ENCODE measurements around the gene LTBP2.

LTBP2 gene

DNA sequence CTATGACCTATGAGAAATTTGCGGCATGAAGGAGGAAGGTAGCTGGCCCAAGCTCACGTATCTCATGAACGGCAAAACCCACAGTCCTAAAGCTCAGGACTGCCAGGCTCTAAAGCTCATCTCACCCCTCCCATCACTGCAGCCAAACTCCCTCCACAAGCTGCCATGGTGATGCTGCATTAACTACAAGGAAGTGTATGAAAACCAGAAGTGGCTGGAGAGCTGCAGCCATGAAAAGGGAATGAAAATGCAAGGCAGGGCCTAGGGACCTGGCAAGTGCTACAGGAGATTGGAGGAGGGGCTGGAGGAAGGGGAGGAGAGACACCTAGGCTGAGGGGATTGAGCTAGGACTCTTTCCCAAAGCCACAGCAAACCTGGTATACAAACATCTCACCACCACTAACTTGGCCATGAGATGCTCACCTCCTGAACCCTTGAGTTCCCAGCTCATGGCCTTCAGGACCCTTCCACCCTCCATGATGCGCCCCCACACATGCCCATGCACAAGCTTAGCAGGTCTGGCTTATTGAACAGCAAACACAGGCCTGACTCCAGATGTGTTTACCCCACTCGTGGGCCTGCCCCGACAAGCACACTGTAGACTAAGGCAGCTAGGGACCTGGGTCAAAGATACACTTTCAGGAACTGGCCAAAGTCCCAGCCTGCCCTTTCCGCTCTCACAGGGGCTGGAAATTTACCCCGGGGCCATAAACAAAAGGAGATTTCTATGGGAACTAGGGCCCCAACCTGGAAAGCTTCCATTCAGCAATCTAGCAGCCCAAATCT, 42.0 kb downstream of the LTBP2 start:
- no peak for DNase-seq

DNA sequence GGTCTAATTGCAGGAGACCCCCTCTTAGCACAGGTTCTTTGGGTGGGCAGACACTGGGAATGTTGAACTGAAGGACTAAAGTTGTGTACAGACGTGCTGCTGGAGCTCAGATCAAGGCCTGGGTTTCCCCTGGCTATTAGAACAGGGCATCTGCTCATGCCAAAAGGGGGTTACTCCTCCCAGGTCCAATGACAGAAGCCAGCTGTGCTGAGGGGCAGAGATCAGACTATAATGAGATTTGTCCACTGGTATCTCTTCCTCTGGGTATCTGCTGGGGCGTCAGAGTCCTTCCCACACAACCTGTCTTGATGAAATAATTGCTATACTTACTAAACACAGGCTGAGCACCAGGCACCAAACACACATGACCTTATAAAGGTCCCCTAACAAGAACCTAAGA, 42.6 kb downstream of the LTBP2 start:
- DNase-seq = no peak

DNA sequence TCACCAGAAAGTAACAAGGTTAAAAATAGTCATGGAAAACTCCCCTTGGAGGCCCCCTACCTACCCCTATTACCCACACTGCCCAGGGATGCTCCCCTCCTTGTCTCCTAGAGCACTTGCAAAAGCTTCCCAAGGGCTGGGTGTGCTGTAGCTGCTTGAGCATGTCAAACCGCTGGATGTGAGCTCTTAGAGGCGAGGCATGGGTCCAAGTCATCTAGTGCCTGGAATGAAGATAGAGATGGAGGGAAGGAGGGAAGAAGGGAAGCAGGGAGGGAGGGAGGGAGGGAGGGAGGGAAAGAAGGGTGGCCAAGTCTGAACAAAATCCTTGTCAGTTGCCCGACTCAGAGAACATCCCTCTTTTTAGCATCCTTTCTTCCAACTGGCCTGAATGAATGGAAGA, 43.1 kb downstream of the LTBP2 start:
- no peak for DNase-seq

DNA sequence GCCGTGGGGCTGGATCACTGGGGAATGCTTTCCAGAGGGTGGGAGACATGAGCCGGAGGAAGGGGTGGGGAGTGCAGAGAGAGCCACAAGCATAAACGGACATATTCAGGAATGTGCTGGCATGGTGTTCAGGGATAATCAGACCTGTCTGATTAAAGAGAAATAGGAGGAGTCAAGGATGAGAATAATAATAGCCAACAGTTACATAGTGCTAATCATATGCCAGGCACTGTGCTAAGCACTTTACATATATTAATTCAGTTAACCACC, 43.7 kb downstream of the LTBP2 start:
- DNase-seq = no peak

DNA sequence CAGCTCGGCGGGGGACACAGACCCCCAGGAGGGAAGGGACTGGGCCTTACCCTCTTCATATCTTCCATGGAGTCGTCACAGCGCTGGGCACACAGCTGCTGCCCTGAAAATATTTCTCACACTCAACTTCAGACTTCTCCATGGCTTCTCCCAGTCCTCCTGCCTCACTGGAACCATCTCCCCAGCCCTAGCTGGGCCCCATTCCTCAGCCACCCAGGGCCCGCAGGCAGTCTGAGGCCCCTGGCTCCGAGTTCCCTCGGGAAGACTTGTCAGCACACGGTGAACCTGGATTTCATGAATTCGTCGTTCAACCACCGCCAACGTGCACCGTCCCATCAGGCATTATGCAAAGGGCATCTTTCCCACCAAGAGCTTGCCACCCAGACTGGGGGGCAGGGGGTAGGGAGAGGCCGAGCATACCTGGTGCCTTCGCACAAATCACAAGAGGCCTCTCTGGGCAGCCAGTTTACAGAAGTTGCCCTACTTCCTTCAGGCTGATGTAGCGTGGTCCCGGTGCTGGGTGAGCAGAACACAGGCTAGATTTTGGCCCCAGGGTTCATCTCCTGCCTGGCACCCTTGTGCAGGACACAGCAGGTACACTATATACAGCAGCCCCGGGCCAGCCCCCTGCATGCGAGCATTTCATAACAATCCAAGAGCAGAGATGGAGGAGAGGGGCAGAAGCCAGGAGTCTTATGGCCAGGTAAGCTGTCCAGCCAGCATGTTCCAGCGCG, 44.2 kb downstream of the LTBP2 start:
- DNase-seq = no peak

DNA sequence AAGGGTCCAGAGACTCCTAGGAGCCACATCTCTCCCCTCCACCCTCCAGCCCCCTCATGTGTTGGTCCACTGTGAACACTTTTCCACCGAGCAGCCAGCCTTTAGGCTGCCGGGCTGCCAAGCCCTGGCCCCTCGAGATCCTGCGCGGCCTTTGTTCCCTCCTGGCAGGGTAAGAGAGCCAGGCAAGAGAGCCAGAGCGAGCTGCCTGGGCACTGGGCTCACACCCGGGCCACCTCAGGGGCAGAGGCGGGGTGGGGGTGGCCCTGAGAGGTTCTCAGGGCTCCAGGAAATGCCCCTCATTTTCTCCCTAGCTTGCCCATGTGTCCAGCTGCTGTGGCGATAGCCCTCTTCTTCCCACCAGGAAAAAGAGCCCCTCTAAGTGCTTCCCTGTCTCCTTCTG, 44.8 kb downstream of the LTBP2 start:
- no peak for DNase-seq

DNA sequence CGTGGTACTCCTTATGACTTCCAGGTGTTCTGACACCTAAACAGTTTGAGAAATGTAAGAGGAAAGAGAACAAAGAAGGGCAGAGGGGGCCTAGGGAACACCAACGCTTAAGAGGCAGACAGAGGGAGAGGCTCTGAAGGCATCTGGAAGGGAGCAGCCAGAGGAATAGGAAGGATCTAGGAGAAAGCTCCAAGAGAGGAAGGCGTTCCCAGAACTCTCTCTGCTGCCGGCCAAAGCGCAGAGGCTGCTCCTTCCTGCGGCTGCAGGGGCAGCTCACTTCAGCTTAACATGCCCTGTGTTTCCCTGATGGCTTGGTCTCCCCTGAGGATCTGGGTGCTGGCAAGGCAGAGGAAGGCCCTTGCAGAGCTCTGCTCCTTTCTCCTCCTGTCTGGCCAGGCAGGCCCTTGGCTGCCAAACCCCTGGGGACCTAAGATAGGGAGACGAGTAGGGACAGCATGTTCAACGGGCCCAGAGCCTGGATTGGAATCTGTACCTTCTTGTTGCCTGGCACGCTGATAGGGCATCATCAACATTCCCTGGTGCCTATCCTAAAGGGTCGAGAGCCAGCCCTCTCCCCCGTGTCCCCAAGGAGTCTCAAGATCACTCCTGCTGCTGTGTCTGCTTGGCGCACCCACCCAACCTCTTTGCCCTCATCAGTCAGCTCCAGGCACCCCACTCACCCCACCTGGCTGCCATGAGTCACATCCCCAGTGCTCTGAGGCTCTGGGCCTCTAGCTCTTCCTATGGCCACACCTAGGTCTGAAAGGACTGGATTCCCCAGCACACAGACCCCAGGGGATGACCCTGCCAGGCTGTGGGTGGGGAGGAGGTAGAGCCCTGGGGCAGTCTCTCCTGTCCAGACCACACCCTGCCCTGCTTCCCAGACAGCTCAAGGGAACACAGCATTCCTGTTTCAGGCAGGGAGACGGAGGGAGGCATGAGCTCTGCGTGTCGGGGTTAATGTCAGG, 45.6 kb downstream of the LTBP2 start:
- DNase-seq = no peak

DNA sequence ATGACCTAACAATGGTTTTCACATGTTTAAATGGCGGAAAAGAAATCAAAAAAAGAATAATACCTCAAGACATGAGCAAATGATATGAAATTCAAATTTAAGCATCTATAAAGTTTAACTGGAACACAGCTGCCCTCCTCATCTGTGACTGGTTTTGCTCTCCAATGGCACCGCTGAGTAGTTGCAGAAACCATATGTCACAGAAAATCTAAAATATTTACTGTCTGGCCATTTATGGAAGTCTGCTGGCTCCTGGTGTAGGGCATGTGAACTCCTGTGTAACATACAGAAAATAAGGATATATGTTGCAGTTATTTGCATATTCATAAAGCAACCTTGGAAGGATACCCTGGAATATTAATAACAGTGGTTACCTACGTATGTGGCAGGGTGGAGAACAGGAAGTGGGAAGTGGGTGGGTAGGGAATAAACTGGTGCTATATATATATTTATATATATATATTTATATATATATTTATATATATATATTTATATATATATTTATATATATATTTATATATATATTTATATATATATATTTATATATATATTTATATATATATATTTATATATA, 48.4 kb downstream of the LTBP2 start:
- DNase-seq = no peak

DNA sequence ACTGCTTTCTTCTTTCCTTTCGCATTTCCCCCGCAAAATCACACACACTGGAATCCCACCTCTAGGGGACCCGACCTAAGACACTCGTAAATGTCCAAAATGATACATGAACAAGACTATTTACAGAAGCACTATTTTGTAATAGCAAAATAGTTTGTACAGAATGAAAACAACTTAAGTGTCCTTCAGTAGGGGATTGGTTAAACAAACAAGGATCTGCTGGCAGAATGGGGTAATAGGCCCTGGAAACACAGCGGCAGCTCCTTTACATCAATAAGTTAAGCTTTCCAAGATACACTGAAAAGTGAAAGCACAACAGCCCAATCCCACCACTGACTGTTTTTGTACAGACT, 48.8 kb downstream of the LTBP2 start:
- DNase-seq = no peak

DNA sequence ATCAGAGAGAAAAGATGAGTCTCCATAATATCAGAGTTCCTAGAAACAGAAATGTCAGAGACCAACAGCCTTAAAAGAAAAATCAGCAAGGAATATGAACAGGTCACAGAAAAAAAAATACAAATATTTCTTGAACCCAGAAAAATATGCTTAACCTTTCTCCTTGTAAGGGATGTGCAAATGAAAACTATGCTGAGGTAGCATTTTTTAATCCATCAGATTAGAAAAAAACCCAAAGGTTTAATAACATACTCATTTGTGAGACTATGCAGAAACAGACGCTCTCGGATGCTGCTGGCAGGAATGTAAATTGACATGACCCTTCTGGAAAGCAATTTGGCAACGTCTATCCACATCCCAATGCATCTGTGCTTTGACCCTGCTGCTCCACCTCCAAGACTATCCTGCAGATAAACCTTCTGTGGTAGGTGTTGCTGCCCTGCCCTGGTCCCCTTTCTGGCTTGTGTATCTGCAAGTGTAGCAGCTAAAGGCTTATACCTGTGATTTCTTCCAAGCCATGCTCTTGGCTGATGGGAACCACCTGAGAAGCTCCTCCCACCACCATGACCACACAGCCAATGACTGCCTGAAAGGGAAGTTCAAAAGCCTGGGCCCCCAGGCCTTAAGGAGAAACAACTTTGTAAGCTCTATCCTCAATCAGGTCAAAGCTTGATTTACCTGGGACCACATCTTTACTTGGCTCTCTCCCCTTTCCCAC, 49.4 kb downstream of the LTBP2 start:
- no peak for DNase-seq

DNA sequence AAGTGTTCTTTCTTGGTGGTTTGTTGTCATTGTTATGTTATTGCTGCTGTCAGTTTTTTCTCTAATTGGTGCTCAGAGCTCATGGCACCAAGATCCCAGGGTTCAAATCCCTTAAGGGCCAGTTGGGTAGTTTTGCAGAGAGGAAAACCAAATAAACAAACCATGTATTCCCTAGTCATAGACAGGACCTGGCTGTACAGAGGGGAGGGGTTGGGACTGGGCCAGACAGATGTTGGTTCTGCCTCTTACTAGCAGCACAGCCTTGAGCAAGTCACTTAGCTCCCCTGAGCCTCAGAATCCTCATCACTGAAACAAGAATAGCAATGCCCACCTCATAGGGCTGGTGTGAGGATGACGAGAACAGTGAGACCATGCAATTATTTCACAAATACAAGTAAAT, 53.4 kb downstream of the LTBP2 start:
- DNase-seq = no peak

DNA sequence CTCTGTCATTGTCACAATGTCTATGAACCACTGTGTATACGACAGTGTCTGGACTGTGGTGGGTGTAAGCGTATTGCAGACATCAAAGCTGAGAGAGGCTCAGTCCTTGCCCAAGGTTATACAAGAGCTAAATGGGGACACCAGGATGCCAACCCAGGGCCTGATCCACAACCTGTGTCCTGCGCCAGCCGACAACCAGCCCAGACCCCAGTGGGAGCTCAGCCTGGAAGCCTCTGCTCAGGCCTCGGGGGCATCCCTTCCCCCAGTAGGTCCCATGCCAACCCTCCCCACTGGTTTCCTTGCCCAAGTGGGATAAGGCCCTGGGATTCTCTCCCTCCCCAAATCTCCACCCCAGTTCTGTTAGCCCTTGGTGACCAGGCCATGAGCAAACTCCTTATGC, 54.3 kb downstream of the LTBP2 start:
- DNase-seq = no peak

DNA sequence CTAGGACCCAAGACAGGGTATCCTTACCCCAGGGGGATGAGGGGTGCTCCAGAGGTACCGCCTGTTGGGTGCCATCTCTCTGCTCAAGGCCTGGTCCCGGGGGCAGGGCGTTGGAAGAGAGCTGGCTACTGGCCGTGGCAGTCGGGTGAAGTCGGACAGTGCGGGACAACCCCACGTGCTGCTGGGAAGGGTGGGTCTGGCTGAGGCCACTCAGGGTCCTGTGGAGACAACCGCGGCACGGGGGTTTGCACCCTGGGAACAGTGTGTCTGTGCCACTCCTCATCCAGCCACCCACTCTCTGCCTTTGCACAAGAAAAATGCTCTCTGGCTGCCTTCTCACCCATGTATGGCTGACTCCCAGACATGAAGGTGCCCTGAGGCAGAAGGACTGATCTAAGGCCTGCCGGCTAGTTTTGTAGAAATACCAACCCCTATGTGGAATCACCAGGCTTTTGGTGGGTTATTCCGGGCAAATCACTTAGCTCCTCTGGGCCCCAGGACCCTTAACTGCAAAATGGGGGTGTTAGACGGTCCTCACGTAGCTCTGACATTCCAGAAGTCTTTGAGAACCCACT, 56.5 kb downstream of the LTBP2 start:
- DNase-seq = no peak

DNA sequence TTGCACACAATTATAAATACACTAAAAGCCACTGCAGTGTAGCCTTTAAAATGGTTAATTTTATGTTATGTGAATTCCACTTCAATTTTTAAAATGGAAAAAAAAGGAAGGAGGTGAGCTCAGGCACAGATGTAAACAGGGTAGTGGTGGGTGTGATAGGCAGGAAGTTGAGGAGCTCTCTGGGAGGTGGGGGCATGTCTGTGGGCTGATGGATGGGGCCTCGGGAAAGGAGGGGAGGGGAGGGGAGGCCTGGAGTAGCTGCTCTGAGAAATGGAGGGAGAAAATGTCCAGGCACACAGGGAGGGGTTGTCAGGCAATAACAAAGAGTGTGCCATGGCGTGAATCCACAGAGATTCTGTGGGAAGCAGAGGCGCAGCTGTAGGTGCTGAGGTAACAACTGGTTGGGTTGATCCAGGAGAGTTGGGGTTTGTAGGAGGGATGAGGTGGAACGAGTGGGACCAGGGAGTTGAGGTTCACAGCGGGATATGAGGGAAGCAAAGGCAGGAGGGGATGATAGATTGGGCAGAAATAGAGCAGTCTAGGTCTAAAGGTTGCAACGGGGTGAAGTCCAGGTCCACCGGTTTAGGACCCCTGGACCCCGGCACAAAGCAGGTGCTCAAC, 57.2 kb downstream of the LTBP2 start:
- no peak for DNase-seq

DNA sequence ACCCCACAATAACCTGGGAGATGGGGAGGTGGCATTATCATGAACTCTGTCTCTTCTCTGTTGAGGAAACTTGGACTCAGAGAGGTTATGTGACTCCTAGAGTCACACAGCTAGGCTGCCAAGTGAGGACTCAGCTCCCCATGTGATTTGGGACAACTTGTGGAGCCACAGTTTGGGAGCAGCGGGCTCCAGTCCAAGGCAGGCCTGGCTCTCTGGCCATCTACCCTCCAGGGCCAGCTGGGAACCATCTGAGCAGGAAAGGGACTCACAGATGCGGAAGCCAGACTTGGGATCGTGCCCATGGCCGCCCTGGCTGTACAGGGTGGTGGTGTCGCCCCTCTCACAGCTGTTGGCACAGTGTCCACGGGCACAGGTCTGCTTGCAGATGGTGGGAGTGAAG, 59.4 kb downstream of the LTBP2 start:
- no peak for DNase-seq

DNA sequence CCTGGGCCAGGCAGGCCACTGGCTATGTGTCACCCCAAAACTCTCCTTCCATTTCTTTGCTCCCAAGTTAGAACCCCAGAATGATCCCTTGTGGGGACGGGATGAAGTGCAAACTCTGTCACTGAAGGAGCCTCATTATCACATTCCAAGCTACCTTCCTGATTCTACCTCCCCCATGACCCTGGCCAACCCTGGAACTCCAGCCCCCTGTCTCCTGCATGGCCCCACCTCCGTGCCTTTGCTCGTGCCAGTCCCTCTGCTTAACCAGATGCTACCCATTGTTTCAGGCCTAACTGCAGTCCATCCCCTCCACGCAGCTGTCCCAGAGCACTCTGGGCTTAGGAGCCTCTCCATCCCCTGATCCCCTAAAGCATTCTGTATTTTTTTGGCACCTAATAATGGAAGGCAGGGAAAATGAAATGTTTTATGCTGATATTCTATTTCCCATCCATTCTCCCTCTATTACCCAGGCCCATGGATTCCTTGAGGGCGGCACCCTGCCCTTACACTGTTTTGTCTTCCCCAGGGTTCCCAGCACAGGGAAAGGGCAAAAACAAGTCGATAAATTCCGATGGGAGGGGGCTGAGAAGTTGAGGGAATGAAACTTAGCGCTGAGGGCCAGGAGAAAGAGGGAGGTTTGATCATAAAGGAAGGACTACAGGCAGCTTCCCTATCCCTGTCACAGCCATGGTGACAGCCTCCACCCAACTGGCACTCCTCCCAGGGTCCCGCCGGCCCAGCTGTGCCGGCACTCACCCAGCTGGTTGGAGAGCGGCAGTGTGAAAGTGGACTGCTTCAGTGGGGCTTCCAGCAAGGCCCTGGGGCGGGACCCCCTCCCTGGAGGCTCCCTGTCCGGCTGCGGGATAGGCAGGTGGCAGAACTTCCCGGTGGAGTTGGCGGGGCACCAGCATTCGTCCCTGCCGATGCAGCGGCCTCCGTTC, 60.3 kb downstream of the LTBP2 start:
- DNase-seq = no peak

DNA sequence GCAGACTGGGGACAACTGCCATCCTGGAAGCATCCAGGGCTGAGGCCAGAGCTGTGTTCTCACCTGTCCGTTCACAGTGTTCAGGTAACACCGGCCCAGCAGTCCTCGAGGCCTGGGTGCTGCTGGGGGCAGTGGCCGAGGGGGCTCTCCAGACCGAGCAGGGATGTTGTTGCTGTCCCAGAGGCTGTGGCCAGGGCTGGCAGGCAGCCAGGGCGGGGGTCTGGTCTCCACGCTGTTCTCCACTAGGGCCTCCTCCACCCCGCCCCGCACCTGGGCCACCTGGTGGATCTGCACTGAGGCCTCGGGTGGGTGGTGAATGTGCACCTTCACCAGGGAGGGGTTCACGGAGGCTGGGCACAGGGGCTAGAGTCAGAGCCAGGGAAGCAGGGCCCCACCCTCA, 61.0 kb downstream of the LTBP2 start:
- DNase-seq = no peak

DNA sequence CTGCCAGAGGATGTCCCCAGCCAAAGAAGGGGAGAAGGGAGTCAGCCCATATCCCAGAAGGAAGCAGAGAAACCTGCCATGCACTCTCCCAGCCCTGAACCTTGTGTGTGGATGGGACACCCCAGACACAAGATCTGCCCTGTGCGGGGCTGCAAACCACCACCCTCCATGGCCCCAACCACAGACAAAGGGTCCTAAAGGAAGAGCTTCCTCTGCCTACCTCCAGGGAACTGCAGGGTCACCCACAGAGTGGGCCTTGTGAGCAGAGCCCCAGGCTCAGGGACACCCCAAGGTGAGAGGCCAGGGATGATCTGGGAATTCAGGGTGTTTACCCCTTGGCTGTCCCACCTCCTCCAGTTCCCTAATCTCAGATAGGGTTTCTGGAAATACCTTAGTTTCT, 62.0 kb downstream of the LTBP2 start:
- DNase-seq = no peak

DNA sequence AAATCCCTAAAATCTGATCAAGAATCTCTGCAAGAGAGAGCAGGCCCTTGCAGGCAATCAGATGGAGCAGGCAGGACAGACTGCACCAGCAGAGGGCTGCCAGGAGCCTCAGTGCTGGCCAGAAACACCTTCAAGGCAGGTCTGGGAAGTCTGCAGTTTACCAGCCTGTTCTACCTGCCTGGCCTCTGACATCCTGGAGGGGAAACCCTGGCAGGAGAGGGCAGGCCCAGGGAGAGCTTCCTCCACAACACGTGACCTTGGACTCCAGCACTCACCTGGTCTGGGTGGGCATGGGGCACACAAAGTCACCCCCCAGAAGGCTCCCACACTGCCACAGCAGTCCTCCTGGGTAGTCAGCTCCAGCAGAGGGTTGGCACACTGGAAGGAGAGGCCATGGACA, 62.4 kb downstream of the LTBP2 start:
- DNase-seq = no peak

DNA sequence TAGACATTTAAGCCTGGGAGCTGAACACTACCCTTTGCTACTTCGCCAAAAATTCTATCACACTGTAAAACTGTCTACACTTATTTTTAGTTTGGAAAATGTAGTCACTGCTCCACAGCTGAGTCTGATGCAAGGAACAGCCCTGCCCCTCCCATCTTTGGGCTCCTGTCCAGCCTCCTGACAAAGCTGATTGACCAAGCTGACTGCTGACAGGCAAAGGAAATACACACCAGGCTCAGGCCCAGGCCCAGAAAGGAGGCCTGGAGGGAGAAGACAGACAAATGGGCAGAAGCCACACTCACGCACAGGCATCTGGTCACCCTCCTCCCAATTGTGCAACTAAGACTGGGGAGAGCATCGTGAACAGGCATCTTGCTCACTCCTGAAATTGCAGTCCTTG, 63.2 kb downstream of the LTBP2 start:
- DNase-seq = no peak
